HepG2 (cell line): ENCODE results near the gene CACNA1G. TPM values are rescaled to one million over a fixed set of nuclear protein-coding genes. Genes with fewer than 3 reads are reported as not detected.
A peak's percentile ranks its signal among the peaks of the same experiment; 100 is the strongest.

Experiments used
- ATAC-seq: fragments of 200-7000 bp; cut with Tn5 transposase; 3 replicates; pipeline ENCODE4 v1.9.1; 2020; ENCODE audit warnings: mild to moderate bottlenecking, moderate library complexity
- BruUV-seq: library from RNA; stranded (reverse); fragments of 400-500 nt; replicated peaks from 2 replicates; lab custom pipeline; 2021; lab: Mats Ljungman, UMichigan
- CTCF ChIA-PET: fragments of 300-600 bp; formaldehyde crosslinking; extraction: SDS; loops from one replicate; lab custom pipeline; 2021; ENCODE audit warnings: low total read pairs, inconsistent platforms, low intra/inter-chr PET ratio; lab: Yijun Ruan, JAX
- POLR2A ChIA-PET: fragments of 350-600 bp; sonication (Branson Sonifier 250); formaldehyde crosslinking; loops from one replicate; lab custom pipeline; 2020; ENCODE audit warnings: antibody characterized with exemption, inconsistent platforms; lab: Yijun Ruan, JAX
- DNase-seq: peaks from one replicate; pipeline ENCODE4 v3.0.0-alpha.2; 2015; ENCODE audit warnings: low spot score
- FAIRE-seq: peaks from 3 replicates; lab custom pipeline; 2011; peaks lifted over from hg19 to GRCh38; lab: Jason Lieb, UNC
- H2AFZ ChIP-seq: one replicate; pipeline ENCODE4 v1.6.1; 2011; ENCODE audit warnings: low read length, inconsistent platforms
- H3K27ac ChIP-seq: fragments of 300-600 bp; 3 replicates; pipeline ENCODE4 v1.8.0; 2011; ENCODE audit warnings: mixed run types, mild to moderate bottlenecking, mixed read lengths, low read length, inconsistent platforms; ENCODE audit not compliant: insufficient read depth; ENCODE audit errors: extremely low read length
- H3K27me3 ChIP-seq, 2 experiments: fragments of 200-600 bp in 1 of 2; 2 replicates in 1 of 2; 3 replicates in 1 of 2; pipeline versions ENCODE4 v1.6.0 to v1.8.0; 2011; ENCODE audit warnings: low read length in 2 of 2, mild to moderate bottlenecking in 2 of 2, moderate library complexity in 2 of 2, inconsistent platforms in 1 of 2; ENCODE audit not compliant: insufficient read depth in 2 of 2, control insufficient read depth in 1 of 2
- H3K36me3 ChIP-seq, 2 experiments: fragments of 200-600 bp in 1 of 2; replicated peaks in 1 of 2; 2 replicates in 1 of 2; 3 replicates in 1 of 2; pipeline versions ENCODE4 v1.5.1 to v1.8.0; 2011; ENCODE audit warnings: low read length in 2 of 2, inconsistent platforms in 1 of 2; ENCODE audit not compliant: insufficient read depth in 2 of 2, control insufficient read depth in 1 of 2
- H3K4me1 ChIP-seq: 2 replicates; pipeline ENCODE4 v1.5.1; 2012; ENCODE audit warnings: low read length, inconsistent platforms; ENCODE audit not compliant: insufficient read depth
- H3K4me2 ChIP-seq: 2 replicates; pipeline ENCODE4 v1.6.0; 2011; ENCODE audit warnings: low read depth, low read length, inconsistent platforms
- H3K4me3 ChIP-seq, 3 experiments: fragments of 200-600 bp in 1 of 3; sonication (generic), shearing (Covaris generic) in 1 of 3; replicated peaks in 1 of 3; 2 replicates each; pipeline ENCODE4 v1.5.1; 2011 to 2016; ENCODE audit warnings: low read length in 3 of 3, inconsistent platforms in 2 of 3, low read depth in 2 of 3, mild to moderate bottlenecking in 2 of 3, control low read depth in 1 of 3, mixed read lengths in 1 of 3; ENCODE audit not compliant: insufficient read depth in 1 of 3
- H3K79me2 ChIP-seq: one replicate; pipeline ENCODE4 v1.6.1; 2011; ENCODE audit warnings: low read length, inconsistent platforms; ENCODE audit not compliant: insufficient read depth
- H3K9ac ChIP-seq: 2 replicates; pipeline ENCODE4 v1.6.0; 2011; ENCODE audit warnings: mild to moderate bottlenecking, low read depth, low read length, inconsistent platforms; ENCODE audit not compliant: insufficient read depth
- H3K9me3 ChIP-seq: 2 replicates; pipeline ENCODE4 v1.5.1; 2012; ENCODE audit warnings: mild to moderate bottlenecking, low read length
- H4K20me1 ChIP-seq: 2 replicates; pipeline ENCODE4 v1.6.0; 2011; ENCODE audit warnings: inconsistent platforms, mild to moderate bottlenecking, low read length, moderate library complexity; ENCODE audit not compliant: insufficient read depth
- EZH2 ChIP-seq: conservative IDR thresholded peaks from 2 replicates; pipeline ENCODE4 v1.6.1; 2012; ENCODE audit warnings: mild to moderate bottlenecking, low read depth, low read length, moderate library complexity
- FOXC1 ChIP-seq: sonication (generic); formaldehyde crosslinking; IDR thresholded peaks from 2 replicates; pipeline ENCODE4 v1.8.0; 2022; ENCODE audit warnings: mild to moderate bottlenecking, missing genetic modification reagents, borderline replicate concordance
- MAFF ChIP-seq: IDR thresholded peaks from 2 replicates; pipeline ENCODE4 v1.6.1; 2011; ENCODE audit warnings: low read depth, low read length, improper control_type of control experiment
- MAFK ChIP-seq, 2 experiments: IDR thresholded peaks in 1 of 2; conservative IDR thresholded peaks in 1 of 2; 2 replicates each; pipeline ENCODE4 v1.6.1; 2011; ENCODE audit warnings: improper control_type of control experiment in 2 of 2, low read length in 2 of 2
- MEIS1 ChIP-seq: sonication (generic); formaldehyde crosslinking; IDR thresholded peaks from 2 replicates; pipeline ENCODE4 v1.9.0; 2021; ENCODE audit warnings: mild to moderate bottlenecking, missing genetic modification reagents, moderate library complexity, borderline replicate concordance
- MTF2 ChIP-seq: sonication (generic); formaldehyde crosslinking; IDR thresholded peaks from 2 replicates; pipeline ENCODE4 v1.5.0; 2020; ENCODE audit warnings: missing genetic modification reagents, borderline replicate concordance
- ONECUT2 ChIP-seq: sonication (generic); formaldehyde crosslinking; IDR thresholded peaks from 2 replicates; pipeline ENCODE4 v1.4.0; 2020; ENCODE audit warnings: missing genetic modification reagents
- PATZ1 ChIP-seq: sonication (generic); formaldehyde crosslinking; IDR thresholded peaks from 2 replicates; pipeline ENCODE4 v1.4.0; 2020; ENCODE audit warnings: missing genetic modification reagents
- SRSF1 ChIP-seq: fragments of 200-400 bp; formaldehyde crosslinking; optimal IDR thresholded peaks from 2 replicates; pipeline ENCODE3; 2017; ENCODE audit warnings: mild to moderate bottlenecking, low read depth, low read length, moderate library complexity
- ZFX ChIP-seq: sonication (generic); formaldehyde crosslinking; IDR thresholded peaks from 2 replicates; pipeline ENCODE4 v1.4.0; 2020; ENCODE audit warnings: mild to moderate bottlenecking, low read depth, missing genetic modification reagents, moderate library complexity
- ZNF205 ChIP-seq: IDR thresholded peaks from 2 replicates; pipeline ENCODE4 v1.6.1; 2018; ENCODE audit warnings: missing biosample characterization, missing genetic modification reagents
- ZNF549 ChIP-seq: sonication (generic); formaldehyde crosslinking; IDR thresholded peaks from 2 replicates; pipeline ENCODE4 v1.5.0; 2020; ENCODE audit warnings: missing genetic modification reagents
- ZNF569 ChIP-seq: sonication (generic); formaldehyde crosslinking; IDR thresholded peaks from 2 replicates; pipeline ENCODE4 v1.5.0; 2020; ENCODE audit warnings: mild to moderate bottlenecking, missing genetic modification reagents, moderate library complexity, borderline replicate concordance
- ZNF713 ChIP-seq: sonication (generic); formaldehyde crosslinking; IDR thresholded peaks from 2 replicates; pipeline ENCODE4 v1.4.0; 2020; ENCODE audit warnings: mild to moderate bottlenecking, missing genetic modification reagents
- ZNF740 ChIP-seq: sonication (generic); formaldehyde crosslinking; IDR thresholded peaks from 2 replicates; pipeline ENCODE4 v1.4.0; 2020; ENCODE audit warnings: missing genetic modification reagents
- WGBS: methylation state at CpG from one replicate; pipeline ENCODE4 v1.1.6; 2017; ENCODE audit warnings: low lambda C conversion rate; 5-methylcytosine and 5-hydroxymethylcytosine counted together
- in situ Hi-C: cut with HindIII; loops from 2 replicates; pipeline ENCODE4 v1.10.0; 2017; ENCODE audit warnings: low pct_unique_long_range_greater_than_20kb; ENCODE audit not compliant: extremely low pct_ligation_motif_present
- intact Hi-C: fragments of 100-400 bp; cut with micrococcal nuclease; formaldehyde crosslinking; loops from one replicate; pipeline ENCODE4 v1.10.0; 2022; ENCODE audit not compliant: unreplicated experiment
- polyA plus RNA-seq, 8 experiments: library from polyadenylated mRNA; depleted of rRNA in 3 of 8; stranded (reverse) in 7 of 8; unstranded in 1 of 8; fragments of >200 nt; fragmentation: Illumina TruSeq in 4 of 8; extraction: Trizol in 4 of 8; gene quantifications; 2 replicates each; pipeline versions ENCODE4 v1.2.1 to v1.2.3, GENCODE V29; 2011 to 2016; ENCODE audit warnings: low read depth in 4 of 8, missing spikeins in 1 of 8, mixed read lengths in 1 of 8; ENCODE audit not compliant: insufficient read depth in 1 of 8
- total RNA-seq, 5 experiments: library from RNA; depleted of rRNA; stranded (reverse); fragments of >200 nt; fragmentation: Illumina TruSeq; extraction: Trizol; gene quantifications; 2 replicates each; pipeline ENCODE4 v1.2.3, GENCODE V29; 2016; ENCODE audit warnings: low read depth in 1 of 5

The CACNA1G gene
- total and polyA plus RNA-seq, 2 of the 13 experiments (the other 11 are each of a cell fraction or from before 2014, with no cell fraction given): 0.02 TPM; not detected in 1

GRCh38 chr17:50562242-50563091, 2.0 kb downstream of the CACNA1G start:
- Histone ChIP-seq H4K20me1 (peaks cover 5% of the 10 kb centered on the region; the same call in 1 of the 2 replicates), H3K4me3 (no peak overlapping the region), H3K9me3 (no peaks in the 10 kb centered on the region), H3K9ac (no peak overlapping the region), H3K27me3 (peaks cover 32 to 61% of the 10 kb centered on the region in 2 experiments), H3K4me1 (peaks cover 9% of the 10 kb centered on the region), H3K4me2 (no peak overlapping the region), H2AFZ (no peak overlapping the region), H3K27ac (no peak overlapping the region), H3K79me2 (no peaks in the 10 kb centered on the region), H3K36me3 (no peaks in the 10 kb centered on the region)
- no TSS peak for BruUV-seq
- intact Hi-C loops (no loop called here), in situ Hi-C loops (no loop called here)
- TF ChIP-seq FOXC1 (CRISPR knock-in tag) (no peak), EZH2 (peak; percentile 99), MTF2 (0 out of 2 replicates have a peak, but pooled peaks have one; percentile 52)
- ATAC-seq (no peak), FAIRE-seq (no peak), DNase-seq (no peak)
- ChIA-PET POLR2A (interaction anchor here (0.9 to 1.7 kb wide), 7 partner anchors 12 to 157 kb away, joined by 3 to 5 read pairs (median 4); partner anchors contain the start of genes LUC7L3 and SPATA20), CTCF (no interaction called here)
- WGBS: 7% methylated on average over 15 of the region's 22 CpGs

- FAIRE-seq: no peak
- ChIA-PET CTCF (no interaction called here), POLR2A (interaction anchor here (0.9 to 1.7 kb wide), 4 partner anchors 12 to 59 kb away, joined by 3 to 5 read pairs (median 4); no protein-coding TSS in a partner anchor)
- no peak overlapping the region for H3K27ac ChIP-seq
- H3K9me3 ChIP-seq: no peaks in the 10 kb centered on the region
- TF ChIP-seq MEIS1 (CRISPR knock-in tag) (no peak), ZNF205 (no peak), ZNF569 (CRISPR knock-in tag) (no peak), ZFX (CRISPR knock-in tag) (no peak), ONECUT2 (CRISPR knock-in tag) (no peak), MAFF (peak; percentile 49; the same call in 1 of the 2 replicates), ZNF549 (CRISPR knock-in tag) (no peak), SRSF1 (no peak), PATZ1 (CRISPR knock-in tag) (0 out of 2 replicates have a peak, but pooled peaks have one; percentile 20), ZNF740 (CRISPR knock-in tag) (peak; percentile 39; the same call in 1 of the 2 replicates), ZNF713 (CRISPR knock-in tag) (no peak), MAFK (conservative IDR thresholded peaks at IDR 0.05 in 1 of 2, IDR thresholded peaks at IDR 0.05 in 1 of 2; ENCODE audit: low read length in 2 of 2) (peak; percentile 69 to 70)
- no peak overlapping the region for H3K9ac ChIP-seq
- DNase-seq: no peak
- no peaks in the 10 kb centered on the region for H3K79me2 ChIP-seq
- H3K4me3 ChIP-seq: no peak overlapping the region
- BruUV-seq: no TSS peak
- H3K4me1 ChIP-seq: peaks cover 9% of the 10 kb centered on the region
- peaks cover 5% of the 10 kb centered on the region; the same call in 1 of the 2 replicates for H4K20me1 ChIP-seq
- H3K27me3 ChIP-seq: peaks cover 32 to 68% of the 10 kb centered on the region in 2 experiments
- H3K36me3 ChIP-seq: no peaks in the 10 kb centered on the region
- in situ Hi-C loops (no loop called here), intact Hi-C loops (no loop called here)
- H2AFZ ChIP-seq: no peak overlapping the region
- ATAC-seq: no peak
- 0% methylated on average over 4 of the region's 4 CpGs for WGBS
- H3K4me2 ChIP-seq: no peak overlapping the region
These were observed 2.6 kb downstream of the CACNA1G start for GRCh38 chr17:50563092-50563511.
